ENCODE measurements around the gene HLCS. TPM values are rescaled to one million over a fixed set of nuclear protein-coding genes. Genes with fewer than 3 reads are reported as not detected.

Gene HLCS
- total RNA-seq, 1 experiment from 2014 or later, result 12.7 TPM

- no peak overlapping the region for H2BK20ac ChIP-seq (ENCODE audit: low read depth, low read length, poor library complexity, severe bottlenecking)
- Mint-ChIP-seq H3K4me3 (no peak overlapping the region), H3K36me3 (ENCODE audit: insufficient read depth in 1 of 3, low read depth in 3 of 3) (no peaks in the 10 kb centered on the region), H3K27me3 (ENCODE audit: low read depth) (no peaks in the 10 kb centered on the region), H3K27ac (no peak overlapping the region), H3K4me1 (peaks cover 4 to 12% of the 10 kb centered on the region in 2 experiments; a peak in 2 of 4 replicates), H3K9me3 (no peaks in the 10 kb centered on the region)
- H3K18ac ChIP-seq (ENCODE audit: insufficient read length, low read depth, low read length), result no peak overlapping the region
- DNase-seq, result no peak
- no peak overlapping the region for H2AK5ac ChIP-seq (ENCODE audit: insufficient read length, low read length)
- no peak overlapping the region for H3K9ac ChIP-seq (ENCODE audit: extremely low read depth, insufficient read length, low read length)
- no peaks in the 10 kb centered on the region for H3K23me2 ChIP-seq (ENCODE audit: insufficient read length, low read depth, low read length, poor library complexity, severe bottlenecking)
- H3K27ac ChIP-seq (ENCODE audit: insufficient read length, low read depth, low read length), result no peak overlapping the region
- H4K91ac ChIP-seq (ENCODE audit: insufficient read length, low read depth, low read length), result no peak overlapping the region
- H2BK15ac ChIP-seq (ENCODE audit: low read depth, low read length), result no peak overlapping the region
- H2BK5ac ChIP-seq (ENCODE audit: insufficient read length, low read length), result no peak overlapping the region
- no peak overlapping the region for H2BK12ac ChIP-seq (ENCODE audit: insufficient read length, low read depth, low read length)
- no peaks in the 10 kb centered on the region for H3K79me2 ChIP-seq (ENCODE audit: insufficient read depth, low read length)
- no peak overlapping the region for H3K4me2 ChIP-seq (ENCODE audit: insufficient read depth, insufficient read length, low read length)
- H3K27me3 ChIP-seq (ENCODE audit: insufficient read depth, low read length), result no peaks in the 10 kb centered on the region
- H4K8ac ChIP-seq (replicated peaks; ENCODE audit: insufficient read length, low read depth, low read length), result no peak overlapping the region
- no peak for TF ChIP-seq CTCF (conservative IDR thresholded peaks at IDR 0.05)
- H3K4ac ChIP-seq (ENCODE audit: low read depth, low read length), result no peak overlapping the region
- no peaks in the 10 kb centered on the region for H3K4me1 ChIP-seq (ENCODE audit: insufficient read depth, low read length)
- H2BK120ac ChIP-seq (ENCODE audit: low read depth, low read length, poor library complexity, severe bottlenecking), result no peak overlapping the region
- no peak overlapping the region for H3T11ph ChIP-seq (ENCODE audit: low read length)
- no CpG with 5 or more reads among the region's 10 CpGs for WGBS (ENCODE audit: extremely low coverage, insufficient read length, low lambda C conversion rate)
- no peaks in the 10 kb centered on the region for H4K20me1 ChIP-seq (ENCODE audit: control insufficient read depth, insufficient read depth, insufficient read length)
- no peak overlapping the region for H4K5ac ChIP-seq (ENCODE audit: insufficient read length, low read depth, low read length)
- no peaks in the 10 kb centered on the region for H3K79me1 ChIP-seq (ENCODE audit: insufficient read depth, low read depth, low read length, poor library complexity, severe bottlenecking)
- no peak overlapping the region for H2AFZ ChIP-seq (ENCODE audit: low read length)
- H3K23ac ChIP-seq (ENCODE audit: insufficient read length, low read depth, low read length), result no peak overlapping the region
- no peak overlapping the region for H3K14ac ChIP-seq (ENCODE audit: insufficient read depth, low read length)
- H3K9me3 ChIP-seq (ENCODE audit: control insufficient read depth, low read depth, low read length), result no peaks in the 10 kb centered on the region
- H3K56ac ChIP-seq (ENCODE audit: insufficient read length, low read depth, low read length), result no peak overlapping the region
Measured at GRCh38 chr21:36845070-36845469, 121.4 kb downstream of the HLCS start.

Measured in H9 (cell line).